Smooth muscle cell (in vitro differentiated cells): ENCODE data around the gene FERMT3. TPM values are rescaled to one million over a fixed set of nuclear protein-coding genes. Genes with fewer than 3 reads are reported as not detected.

Experiments used
- DNase-seq: peaks from one replicate; lab custom pipeline; 2025; ENCODE audit not compliant: unreplicated experiment; lab: John Stamatoyannopoulos, UW
- H2AFZ ChIP-seq: fragments of 200-600 bp; sonication (generic); 2 replicates; pipeline ENCODE4 v1.6.0; 2016; ENCODE audit warnings: antibody characterized with exemption, low read depth, mild to moderate bottlenecking
- H3F3A ChIP-seq: fragments of 200-600 bp; sonication (generic); 2 replicates; pipeline ENCODE4 v1.6.0; 2017; ENCODE audit warnings: antibody characterized with exemption, low read depth
- H3K27ac ChIP-seq: fragments of 200-600 bp; sonication (generic); 2 replicates; pipeline ENCODE4 v1.5.1; 2016; ENCODE audit warnings: low read depth, mild to moderate bottlenecking
- H3K27me3 ChIP-seq: fragments of 200-600 bp; sonication (generic); 2 replicates; pipeline ENCODE4 v1.6.1; 2016; ENCODE audit warnings: low read depth, mild to moderate bottlenecking
- H3K36me3 ChIP-seq: fragments of 200-600 bp; sonication (generic); 2 replicates; pipeline ENCODE4 v1.5.1; 2016; ENCODE audit warnings: low read depth
- H3K4me1 ChIP-seq: fragments of 200-600 bp; sonication (generic); 2 replicates; pipeline ENCODE4 v1.5.1; 2016; ENCODE audit warnings: low read depth
- H3K4me2 ChIP-seq: fragments of 200-600 bp; sonication (generic); 2 replicates; pipeline ENCODE4 v1.6.0; 2016; ENCODE audit warnings: mild to moderate bottlenecking
- H3K4me3 ChIP-seq: fragments of 200-600 bp; sonication (generic); 2 replicates; pipeline ENCODE4 v1.5.1; 2016; ENCODE audit warnings: mild to moderate bottlenecking
- H3K79me2 ChIP-seq: fragments of 200-600 bp; sonication (generic); 2 replicates; pipeline ENCODE4 v1.6.0; 2016; ENCODE audit warnings: low read depth, mild to moderate bottlenecking
- H3K9ac ChIP-seq: fragments of 200-600 bp; sonication (generic); 2 replicates; pipeline ENCODE4 v1.6.0; 2016; ENCODE audit warnings: low read depth
- H3K9me3 ChIP-seq: fragments of 200-600 bp; sonication (generic); replicated peaks from 2 replicates; pipeline ENCODE4 v1.5.1; 2016; ENCODE audit warnings: low read depth
- H4K20me1 ChIP-seq: fragments of 200-600 bp; sonication (generic); 2 replicates; pipeline ENCODE4 v1.6.0; 2016; ENCODE audit warnings: low read depth
- WGBS: methylation state at CpG from one replicate; pipeline ENCODE4 v1.1.7; 2016; ENCODE audit warnings: low lambda C conversion rate; 5-methylcytosine and 5-hydroxymethylcytosine counted together
- polyA plus RNA-seq: library from polyadenylated mRNA; unstranded; fragments of >200 nt; fragmentation: Nextera tagmentation; extraction: Ambion mirVana; gene quantifications from 2 replicates; pipeline ENCODE4 v1.2.1, GENCODE V29; 2016
- total RNA-seq: library from RNA; depleted of rRNA; stranded (reverse); fragments of >200 nt; gene quantifications from 2 replicates; pipeline ENCODE4 v1.2.3, GENCODE V29; 2014
- TF ChIP-seq, protein P1 (sequence below): fragments of 200-600 bp; sonication (generic); IDR thresholded peaks from 2 replicates; pipeline ENCODE4 v1.5.1; 2017; ENCODE audit warnings: borderline replicate concordance, mild to moderate bottlenecking, antibody characterized with exemption; ENCODE audit not compliant: insufficient read depth, poor library complexity, severe bottlenecking

FERMT3 gene
- total and polyA plus RNA-seq, 2 experiments from 2014 or later: 1.2 to 3.7 TPM

DNA sequence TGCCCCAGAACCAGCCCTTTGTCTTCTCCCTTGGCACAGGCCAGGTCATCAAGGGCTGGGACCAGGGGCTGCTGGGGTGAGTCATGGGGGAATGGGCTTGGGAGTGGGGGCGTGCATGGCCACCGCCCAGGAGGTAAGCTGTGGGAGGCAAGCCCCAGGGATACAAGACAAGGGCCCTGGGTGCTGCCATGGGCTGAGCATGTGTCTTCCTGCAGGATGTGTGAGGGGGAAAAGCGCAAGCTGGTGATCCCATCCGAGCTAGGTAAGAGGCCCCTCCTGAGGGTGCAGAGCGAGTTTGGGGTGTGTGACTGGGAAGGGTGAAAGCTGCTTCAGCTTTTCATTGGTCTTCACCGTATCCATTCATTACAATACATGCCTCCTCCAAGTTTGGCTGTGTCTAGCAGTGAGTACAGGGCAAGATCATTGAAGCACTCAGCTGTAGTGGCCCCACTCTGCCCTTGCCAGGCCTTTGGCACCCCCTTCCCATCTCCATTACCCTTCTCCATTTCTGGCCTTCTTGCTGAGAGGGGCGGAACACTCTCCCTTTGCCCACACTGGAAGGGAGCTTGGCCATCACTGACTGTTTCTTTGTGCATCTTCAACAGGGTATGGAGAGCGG is 36.8 kb downstream of the FERMT3 start:
- Histone ChIP-seq H2AFZ (no peak overlapping the region), H3K36me3 (no peaks in the 10 kb centered on the region), H4K20me1 (peaks cover 30% of the 10 kb centered on the region), H3F3A (peaks cover 17% of the 10 kb centered on the region), H3K4me2 (peak overlapping the region; percentile 96), H3K9ac (no peak overlapping the region), H3K27me3 (no peaks in the 10 kb centered on the region), H3K79me2 (peaks cover 19% of the 10 kb centered on the region), H3K4me1 (peaks cover 18% of the 10 kb centered on the region), H3K9me3 (no peaks in the 10 kb centered on the region), H3K27ac (peak overlapping the region; percentile 87), H3K4me3 (no peak overlapping the region)
- DNase-seq: no peak
- WGBS: 87% methylated on average over 8 of the region's 8 CpGs
- TF ChIP-seq, protein P1, sequence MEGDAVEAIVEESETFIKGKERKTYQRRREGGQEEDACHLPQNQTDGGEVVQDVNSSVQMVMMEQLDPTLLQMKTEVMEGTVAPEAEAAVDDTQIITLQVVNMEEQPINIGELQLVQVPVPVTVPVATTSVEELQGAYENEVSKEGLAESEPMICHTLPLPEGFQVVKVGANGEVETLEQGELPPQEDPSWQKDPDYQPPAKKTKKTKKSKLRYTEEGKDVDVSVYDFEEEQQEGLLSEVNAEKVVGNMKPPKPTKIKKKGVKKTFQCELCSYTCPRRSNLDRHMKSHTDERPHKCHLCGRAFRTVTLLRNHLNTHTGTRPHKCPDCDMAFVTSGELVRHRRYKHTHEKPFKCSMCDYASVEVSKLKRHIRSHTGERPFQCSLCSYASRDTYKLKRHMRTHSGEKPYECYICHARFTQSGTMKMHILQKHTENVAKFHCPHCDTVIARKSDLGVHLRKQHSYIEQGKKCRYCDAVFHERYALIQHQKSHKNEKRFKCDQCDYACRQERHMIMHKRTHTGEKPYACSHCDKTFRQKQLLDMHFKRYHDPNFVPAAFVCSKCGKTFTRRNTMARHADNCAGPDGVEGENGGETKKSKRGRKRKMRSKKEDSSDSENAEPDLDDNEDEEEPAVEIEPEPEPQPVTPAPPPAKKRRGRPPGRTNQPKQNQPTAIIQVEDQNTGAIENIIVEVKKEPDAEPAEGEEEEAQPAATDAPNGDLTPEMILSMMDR: no peak

DNA sequence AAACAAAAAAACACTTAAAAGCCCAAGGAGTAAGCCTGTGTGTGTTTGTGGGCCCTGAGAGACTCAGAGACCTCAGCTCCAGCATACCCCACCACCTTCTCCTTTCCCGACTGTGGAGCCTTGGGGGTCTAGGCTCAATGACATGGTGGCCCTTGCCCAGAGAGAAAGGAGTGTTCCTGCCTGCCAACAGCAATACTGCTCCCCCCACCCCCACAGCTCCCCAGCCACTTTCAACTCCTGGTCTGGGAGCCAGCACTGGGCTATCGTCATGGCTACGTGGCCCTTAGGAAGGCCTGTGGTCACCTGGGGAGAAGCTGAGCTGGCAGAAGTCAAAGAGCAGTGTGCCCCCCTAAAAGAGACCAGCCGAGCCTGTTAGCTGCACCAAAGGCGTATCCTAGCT is 37.6 kb downstream of the FERMT3 start:
- no peaks in the 10 kb centered on the region for H3K27me3 ChIP-seq
- no peak for DNase-seq
- H3K79me2 ChIP-seq: peaks cover 19% of the 10 kb centered on the region
- no peak overlapping the region for H3K9ac ChIP-seq
- H2AFZ ChIP-seq: no peak overlapping the region
- 70% methylated on average over 5 of the region's 5 CpGs for WGBS
- H3K4me1 ChIP-seq: peaks cover 21% of the 10 kb centered on the region
- TF ChIP-seq, protein P1: no peak
- peaks cover 30% of the 10 kb centered on the region for H4K20me1 ChIP-seq
- H3F3A ChIP-seq: peaks cover 10% of the 10 kb centered on the region
- peak overlapping the region; percentile 87 for H3K27ac ChIP-seq
- no peak overlapping the region for H3K4me3 ChIP-seq
- H3K9me3 ChIP-seq: no peaks in the 10 kb centered on the region
- H3K4me2 ChIP-seq: no peak overlapping the region
- no peaks in the 10 kb centered on the region for H3K36me3 ChIP-seq

DNA sequence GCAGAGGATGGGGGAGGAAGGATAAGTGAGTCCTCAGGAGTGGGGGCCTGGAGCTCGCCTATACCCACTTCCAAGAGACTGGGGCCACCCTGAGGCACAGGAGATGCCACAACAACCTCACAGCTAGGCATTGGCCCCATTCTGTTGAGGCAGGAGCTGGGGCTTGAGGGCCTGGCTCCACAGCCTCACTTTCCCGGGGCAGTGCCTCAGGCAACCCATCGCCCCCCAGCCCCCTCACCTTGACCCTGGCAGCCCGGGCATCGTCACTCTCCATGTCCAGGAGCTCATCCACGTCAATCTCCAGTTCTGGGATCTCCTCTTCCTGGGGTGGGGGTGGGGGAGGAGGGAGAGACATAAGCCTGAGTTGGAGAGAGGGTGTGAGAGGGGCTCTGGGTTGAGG is 38.4 kb downstream of the FERMT3 start:
- no peaks in the 10 kb centered on the region for H3K36me3 ChIP-seq
- H3F3A ChIP-seq: peaks cover 7% of the 10 kb centered on the region
- H2AFZ ChIP-seq: no peak overlapping the region
- peaks cover 30% of the 10 kb centered on the region for H4K20me1 ChIP-seq
- WGBS: 66% methylated on average over 6 of the region's 6 CpGs
- H3K4me2 ChIP-seq: peak overlapping the region; percentile 89
- TF ChIP-seq, protein P1: no peak
- peak overlapping the region; percentile 87 for H3K27ac ChIP-seq
- peak overlapping the region; percentile 74 for H3K9ac ChIP-seq
- H3K27me3 ChIP-seq: no peaks in the 10 kb centered on the region
- H3K79me2 ChIP-seq: peaks cover 19% of the 10 kb centered on the region
- no peak for DNase-seq
- H3K9me3 ChIP-seq: no peaks in the 10 kb centered on the region
- H3K4me1 ChIP-seq: peaks cover 21% of the 10 kb centered on the region
- H3K4me3 ChIP-seq: peak overlapping the region; percentile 63

DNA sequence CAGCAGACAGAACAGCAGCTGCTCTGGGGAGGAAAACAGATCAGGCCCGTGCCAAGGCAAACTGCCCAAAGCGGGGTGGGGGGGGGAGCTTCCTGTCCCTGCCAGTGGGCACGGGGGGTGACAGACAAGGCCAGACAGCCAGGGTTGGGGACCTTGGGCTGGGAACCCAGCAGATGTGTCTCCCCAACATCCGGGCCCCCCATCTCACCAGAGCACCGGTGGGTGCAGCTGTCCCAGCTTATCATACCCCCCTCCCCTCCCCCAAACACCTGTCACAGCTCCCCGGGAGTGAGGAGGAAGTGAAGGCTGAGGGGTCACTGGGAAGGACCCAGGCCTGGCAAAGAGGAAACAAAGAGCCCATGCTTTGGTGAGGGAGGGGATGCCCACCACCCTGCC is 38.9 kb downstream of the FERMT3 start:
- no peak for DNase-seq
- H3K4me3 ChIP-seq: peak overlapping the region; percentile 63
- H3F3A ChIP-seq: peaks cover 7% of the 10 kb centered on the region
- H3K36me3 ChIP-seq: no peaks in the 10 kb centered on the region
- H3K9ac ChIP-seq: peak overlapping the region; percentile 74
- H4K20me1 ChIP-seq: peaks cover 30% of the 10 kb centered on the region
- peak overlapping the region; percentile 89 for H3K4me2 ChIP-seq
- TF ChIP-seq, protein P1: no peak
- H3K9me3 ChIP-seq: no peaks in the 10 kb centered on the region
- H3K79me2 ChIP-seq: peaks cover 19% of the 10 kb centered on the region
- H2AFZ ChIP-seq: no peak overlapping the region
- H3K27ac ChIP-seq: peak overlapping the region; percentile 87
- no peaks in the 10 kb centered on the region for H3K27me3 ChIP-seq
- H3K4me1 ChIP-seq: peaks cover 21% of the 10 kb centered on the region
- WGBS: 23% methylated on average over 5 of the region's 6 CpGs
